ENCODE results near the gene KLHL21. TPM values are rescaled to one million over a fixed set of nuclear protein-coding genes. Genes with fewer than 3 reads are reported as not detected.
A peak's percentile ranks its signal among the peaks of the same experiment; 100 is the strongest.

Gene KLHL21
- total and polyA plus RNA-seq, 9 of the 15 experiments (the other 6 are each of a cell fraction or from before 2014, with no cell fraction given) = 2.1 to 42.1 (median 17.5) TPM

- TF ChIP-seq ZBTB2 (IDR thresholded peaks at IDR 0.05) (no peak), SNRNP70 (optimal IDR thresholded peaks at IDR 0.05; ENCODE audit: low read depth, low read length) (no peak), AFF4 (CRISPR knock-in tag; IDR thresholded peaks at IDR 0.05) (no peak), E2F6 (IDR thresholded peaks at IDR 0.05; ENCODE audit: borderline replicate concordance in 1 of 2, extremely low read depth in 1 of 2, insufficient read depth in 1 of 2, insufficient read length in 1 of 2, low read depth in 1 of 2, low read length in 1 of 2, poor library complexity in 1 of 2, severe bottlenecking in 1 of 2) (peak; percentile 57 to 79), PREB (CRISPR knock-in tag; IDR thresholded peaks at IDR 0.05) (peak; percentile 31; the same call in 1 of the 2 replicates), FOXA3 (CRISPR knock-in tag; conservative IDR thresholded peaks at IDR 0.05 in 1 of 2, IDR thresholded peaks at IDR 0.05 in 1 of 2) (peak in 1 of 2 experiments; percentile 8; a peak in 1 of 4 replicates), JUN (IDR thresholded peaks at IDR 0.05; ENCODE audit: borderline replicate concordance, low read depth, low read length) (peak; percentile 8; the same call in 1 of the 2 replicates), JUN (CRISPR knock-in tag; IDR thresholded peaks at IDR 0.05; ENCODE audit: borderline replicate concordance) (no peak), ETV5 (CRISPR knock-in tag; IDR thresholded peaks at IDR 0.05; ENCODE audit: low read depth) (peak; percentile 3; the same call in 1 of the 2 replicates), ZNF146 (CRISPR knock-in tag; IDR thresholded peaks at IDR 0.05; ENCODE audit: unreplicated experiment) (peak; percentile 36), CBFA2T2 (conservative IDR thresholded peaks at IDR 0.05) (no peak), SAP30 (IDR thresholded peaks at IDR 0.05; ENCODE audit: borderline replicate concordance, insufficient read depth, low read depth, low read length, poor library complexity, severe bottlenecking) (peak; percentile 96), FOXP4 (CRISPR knock-in tag; IDR thresholded peaks at IDR 0.05; ENCODE audit: borderline replicate concordance) (no peak; the same call in 1 of the 2 replicates), NFIC (IDR thresholded peaks at IDR 0.05) (no peak; the same call in 1 of the 2 replicates), MTA2 (IDR thresholded peaks at IDR 0.05; ENCODE audit: low read depth) (no peak), NCOA6 (IDR thresholded peaks at IDR 0.05) (no peak), HDGF (IDR thresholded peaks at IDR 0.05) (no peak)
Observed at GRCh38 chr1:6601923-6602668, 573 bp downstream of the KLHL21 start (continued).
